ENCODE measurements around the gene SLC37A3. TPM values are rescaled to one million over a fixed set of nuclear protein-coding genes. Genes with fewer than 3 reads are reported as not detected.

SLC37A3 gene
- total RNA-seq, 1 experiment from 2014 or later = 46.4 TPM

GRCh38 chr7:140308060-140308459, 90.3 kb downstream of the SLC37A3 start:
- BruUV-seq (replicated peaks) = no TSS peak
- no peak for TF ChIP-seq CTCF (IDR thresholded peaks at IDR 0.05; ENCODE audit: insufficient read depth in 1 of 2, low read depth in 1 of 2, low read length in 1 of 2, severe bottlenecking in 1 of 2, unreplicated experiment in 1 of 2)
- intact Hi-C loops (cut with micrococcal nuclease; ENCODE audit: unreplicated experiment) = no loop called here
- Histone ChIP-seq H3K36me3 (ENCODE audit: control insufficient read depth, insufficient read depth, low read length) (no peaks in the 10 kb centered on the region), H3K9me3 (no peaks in the 10 kb centered on the region; the same call in 1 of the 2 replicates), H3K4me3 (ENCODE audit: low read depth, low read length) (no peak overlapping the region), H3K27me3 (replicated peaks; ENCODE audit: control insufficient read depth, insufficient read depth, low read length) (no peaks in the 10 kb centered on the region), H3K4me1 (no peaks in the 10 kb centered on the region)
- ChIA-PET CTCF (no interaction called here), POLR2A (no interaction called here)
- Mint-ChIP-seq H3K4me3 (ENCODE audit: unreplicated experiment) (no peak overlapping the region), H3K9me3 (ENCODE audit: unreplicated experiment) (peaks cover 15% of the 10 kb centered on the region), H3K4me1 (ENCODE audit: low read depth, unreplicated experiment) (no peaks in the 10 kb centered on the region), H3K27me3 (ENCODE audit: insufficient read depth, unreplicated experiment) (no peaks in the 10 kb centered on the region), H3K36me3 (ENCODE audit: insufficient read depth, unreplicated experiment) (no peaks in the 10 kb centered on the region), H3K27ac (ENCODE audit: unreplicated experiment) (no peak overlapping the region)
- DNase-seq = no peak

GRCh38 chr7:140304191-140304799, 94.0 kb downstream of the SLC37A3 start:
- Histone ChIP-seq H3K27me3 (replicated peaks; ENCODE audit: control insufficient read depth, insufficient read depth, low read length) (no peaks in the 10 kb centered on the region), H3K4me3 (ENCODE audit: low read depth, low read length) (no peak overlapping the region), H3K9me3 (no peaks in the 10 kb centered on the region), H3K36me3 (ENCODE audit: control insufficient read depth, insufficient read depth, low read length) (no peaks in the 10 kb centered on the region), H3K4me1 (no peaks in the 10 kb centered on the region; the same call in 1 of the 2 replicates)
- H3K9me3 Mint-ChIP-seq (ENCODE audit: unreplicated experiment) = no peaks in the 10 kb centered on the region
- no peak overlapping the region for H3K4me3 Mint-ChIP-seq (ENCODE audit: unreplicated experiment)
- DNase-seq = peak in 1 of 2 experiments; percentile 23
- peaks cover 6% of the 10 kb centered on the region for H3K4me1 Mint-ChIP-seq (ENCODE audit: low read depth, unreplicated experiment)
- CTCF ChIA-PET = interaction anchor here (0.6 to 1.2 kb wide), 2 partner anchors 11 to 302 kb away, joined by 5 to 11 read pairs; no protein-coding TSS in a partner anchor
- no peak overlapping the region for H3K27ac Mint-ChIP-seq (ENCODE audit: unreplicated experiment)
- BruUV-seq (replicated peaks) = no TSS peak
- no peaks in the 10 kb centered on the region for H3K36me3 Mint-ChIP-seq (ENCODE audit: insufficient read depth, unreplicated experiment)
- TF ChIP-seq CTCF (IDR thresholded peaks at IDR 0.05; ENCODE audit: insufficient read depth in 1 of 2, low read depth in 1 of 2, low read length in 1 of 2, severe bottlenecking in 1 of 2, unreplicated experiment in 1 of 2) = no peak
- no peaks in the 10 kb centered on the region for H3K27me3 Mint-ChIP-seq (ENCODE audit: insufficient read depth, unreplicated experiment)
- POLR2A ChIA-PET = no interaction called here
- intact Hi-C loops (cut with micrococcal nuclease; ENCODE audit: unreplicated experiment) = loop anchor here (1.0 kb wide), 1 partner anchor 129 kb away; no protein-coding TSS in a partner anchor

- Mint-ChIP-seq H3K27ac (ENCODE audit: unreplicated experiment) (no peak overlapping the region), H3K36me3 (ENCODE audit: insufficient read depth, unreplicated experiment) (no peaks in the 10 kb centered on the region), H3K4me3 (ENCODE audit: unreplicated experiment) (no peak overlapping the region), H3K27me3 (ENCODE audit: insufficient read depth, unreplicated experiment) (peaks cover 2% of the 10 kb centered on the region), H3K9me3 (ENCODE audit: unreplicated experiment) (no peaks in the 10 kb centered on the region), H3K4me1 (ENCODE audit: low read depth, unreplicated experiment) (peaks cover 6% of the 10 kb centered on the region)
- no peaks in the 10 kb centered on the region for H3K27me3 ChIP-seq (replicated peaks; ENCODE audit: control insufficient read depth, insufficient read depth, low read length)
- no peak for TF ChIP-seq CTCF (IDR thresholded peaks at IDR 0.05; ENCODE audit: insufficient read depth in 1 of 2, low read depth in 1 of 2, low read length in 1 of 2, severe bottlenecking in 1 of 2, unreplicated experiment in 1 of 2)
- no peak for DNase-seq
- no peaks in the 10 kb centered on the region for H3K9me3 ChIP-seq
- H3K4me3 ChIP-seq (ENCODE audit: low read depth, low read length) = no peak overlapping the region
- no TSS peak for BruUV-seq (replicated peaks)
- no peaks in the 10 kb centered on the region; the same call in 1 of the 2 replicates for H3K4me1 ChIP-seq
- no peaks in the 10 kb centered on the region for H3K36me3 ChIP-seq (ENCODE audit: control insufficient read depth, insufficient read depth, low read length)
- ChIA-PET POLR2A (no interaction called here), CTCF (no interaction called here)
- intact Hi-C loops (cut with micrococcal nuclease; ENCODE audit: unreplicated experiment) = no loop called here
Measured at GRCh38 chr7:140300243-140301136, 97.8 kb downstream of the SLC37A3 start.

Measured in Caco-2 (cell line).